Thyroid gland (tissue), 4 donors: ENCODE data around the gene HPRT1.

Experiments used
- CTCF ChIP-seq, 6 experiments: fragments of 200-600 bp in 3 of 6; fragments of 450-650 bp in 3 of 6; sonication (generic) in 3 of 6; IDR thresholded peaks; one replicate each; pipeline ENCODE4 v1.5.1; 2016 to 2019; ENCODE audit warnings: antibody characterized with exemption in 6 of 6, mild to moderate bottlenecking in 2 of 6, inconsistent platforms in 1 of 6, moderate library complexity in 1 of 6
- POLR2A ChIP-seq, 2 donors: fragments of 450-650 bp; IDR thresholded peaks; one replicate each; pipeline ENCODE4 v1.6.1; 2017; ENCODE audit warnings: antibody characterized with exemption in 2 of 2, mild to moderate bottlenecking in 2 of 2, moderate library complexity in 1 of 2

DNA sequence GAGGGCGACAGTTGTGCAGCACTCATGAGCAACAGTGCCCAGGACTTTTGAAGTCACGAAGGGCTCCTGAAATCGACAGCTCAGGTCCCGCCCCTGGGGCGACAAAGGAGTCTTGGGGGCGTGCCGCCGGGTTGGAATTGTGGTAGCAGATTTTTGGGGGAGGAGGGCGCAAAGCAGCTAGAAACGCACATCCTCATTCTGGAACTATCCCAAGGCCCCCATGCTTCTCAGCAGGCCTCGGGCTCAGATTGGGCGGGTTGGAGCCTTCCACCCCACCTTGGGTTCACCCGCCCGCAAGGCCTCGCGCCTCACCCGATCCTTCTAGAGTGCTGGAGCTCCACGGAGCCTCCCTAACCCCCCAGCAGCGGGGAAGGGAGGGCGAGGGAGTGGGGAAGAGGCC is 85.5 kb downstream of the HPRT1 start:
- TF ChIP-seq CTCF (IDR thresholded peaks at IDR 0.05) (no peak), POLR2A (IDR thresholded peaks at IDR 0.05) (no peak)
